Measurements from ENCODE around the gene FARS2. TPM values are rescaled to one million over a fixed set of nuclear protein-coding genes. Genes with fewer than 3 reads are reported as not detected.

Gene FARS2
- total and polyA plus RNA-seq, 12 donors = 7.6 to 22.4 (median 20.8) TPM

DNA sequence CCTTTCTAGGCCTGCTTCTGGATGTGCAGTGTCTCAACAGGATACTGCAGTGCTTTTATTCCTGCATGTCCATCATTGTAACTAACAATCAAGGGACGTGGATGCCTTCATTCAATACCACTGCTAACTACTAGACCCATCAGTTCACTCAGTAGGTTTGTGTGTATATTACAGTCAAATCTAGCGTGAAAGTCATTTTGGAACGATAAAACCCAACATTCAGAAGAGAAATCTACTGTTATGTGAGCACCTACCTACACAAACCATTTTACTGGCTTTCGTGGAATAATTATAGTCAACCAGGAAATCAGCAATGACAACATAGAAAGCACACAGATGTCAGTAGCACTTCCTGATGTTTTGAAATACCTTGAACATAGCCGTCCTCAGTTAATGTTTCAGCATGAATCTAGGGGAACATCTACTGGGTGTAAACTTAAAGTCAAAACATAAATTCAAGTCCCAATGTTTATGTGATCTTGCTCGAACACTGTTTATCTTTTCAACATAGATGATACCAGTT, 270.6 kb downstream of the FARS2 start:
- TF ChIP-seq CTCF (IDR thresholded peaks at IDR 0.05) = no peak
- Histone ChIP-seq H3K4me1 (no peaks in the 10 kb centered on the region), H3K27me3 (no peaks in the 10 kb centered on the region), H3K4me3 (no peak overlapping the region), H3K36me3 (no peaks in the 10 kb centered on the region), H3K9me3 (no peaks in the 10 kb centered on the region), H3K27ac (no peak overlapping the region)
- WGBS, 2 donors = 89 to 93% methylated on average over 6 of the region's 6 CpGs
- DNase-seq (no peak), ATAC-seq (no peak)
- intact Hi-C loops (cut with DNase I) = no loop called here

- no peak overlapping the region for H3K4me3 ChIP-seq
- H3K27me3 ChIP-seq = no peaks in the 10 kb centered on the region
- no peaks in the 10 kb centered on the region for H3K36me3 ChIP-seq
- intact Hi-C loops (cut with DNase I) = no loop called here
- H3K9me3 ChIP-seq = no peaks in the 10 kb centered on the region
- WGBS, 2 donors = 92 to 94% methylated on average over 3 of the region's 3 CpGs
- no peak for TF ChIP-seq CTCF (IDR thresholded peaks at IDR 0.05)
- no peak for DNase-seq
- no peak for ATAC-seq
- H3K27ac ChIP-seq = no peak overlapping the region
- H3K4me1 ChIP-seq = no peaks in the 10 kb centered on the region
Measured at GRCh38 chr6:5532941-5533340, 271.6 kb downstream of the FARS2 start.

DNA sequence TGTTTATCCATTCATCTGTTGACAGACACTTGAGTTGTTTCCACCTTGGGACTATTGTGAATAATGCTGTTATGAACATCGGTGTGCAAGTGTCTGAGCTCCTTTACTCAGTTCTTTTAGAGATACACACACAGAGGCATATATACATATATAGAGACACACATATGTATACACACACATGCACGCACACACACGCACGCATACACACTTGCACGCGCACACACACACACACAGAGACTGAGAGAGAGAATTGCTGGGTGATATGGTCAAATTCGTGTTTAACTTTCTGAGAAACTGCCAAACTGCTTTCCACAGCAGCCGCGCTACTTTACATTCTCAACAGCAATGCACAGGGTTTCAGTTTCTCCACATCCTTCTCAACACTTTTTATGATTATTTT, 273.3 kb downstream of the FARS2 start:
- DNase-seq = no peak
- WGBS, 2 donors = 86 to 96% methylated on average over 9 of the region's 9 CpGs

DNA sequence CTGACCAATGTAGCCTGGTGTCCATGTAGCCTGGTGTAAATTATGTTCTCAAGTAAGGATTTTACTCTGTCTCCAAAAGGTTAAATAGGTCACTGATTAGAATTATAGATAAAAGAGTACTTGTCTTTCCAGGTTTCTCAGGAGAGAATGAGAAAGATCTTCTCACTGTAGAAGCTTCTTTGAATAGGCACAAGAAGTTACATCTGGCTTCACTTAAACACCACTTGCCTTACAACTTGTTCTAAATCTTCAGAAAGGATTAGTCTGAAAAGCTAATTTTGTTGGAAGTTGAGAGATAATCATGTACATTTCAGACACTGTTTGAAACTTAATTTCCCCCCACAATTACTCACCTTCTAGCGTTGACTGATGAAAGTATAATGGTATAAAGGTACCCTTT, 275.3 kb downstream of the FARS2 start:
- peaks cover 0 to 4% (median 0%) of the 10 kb centered on the region in 9 donors for H3K36me3 ChIP-seq
- 98 to 100% methylated on average over 1 of the region's 1 CpG for WGBS, 2 donors
- H3K9me3 ChIP-seq = no peaks in the 10 kb centered on the region
- no peaks in the 10 kb centered on the region for H3K27me3 ChIP-seq
- no peak overlapping the region for H3K27ac ChIP-seq
- intact Hi-C loops (cut with DNase I) = no loop called here
- H3K4me1 ChIP-seq = no peaks in the 10 kb centered on the region
- H3K4me3 ChIP-seq = no peak overlapping the region
- TF ChIP-seq CTCF (IDR thresholded peaks at IDR 0.05) = no peak
- ATAC-seq = no peak
- no peak for DNase-seq

More for the DNA sequence above, 273.3 kb downstream of the FARS2 start:
- Histone ChIP-seq H3K4me1 (no peaks in the 10 kb centered on the region), H3K4me3 (no peak overlapping the region), H3K27me3 (no peaks in the 10 kb centered on the region), H3K36me3 (peaks cover 0 to 1% (median 0%) of the 10 kb centered on the region in 9 donors), H3K27ac (no peak overlapping the region), H3K9me3 (no peaks in the 10 kb centered on the region)
- intact Hi-C loops (cut with DNase I) = no loop called here
- TF ChIP-seq CTCF (IDR thresholded peaks at IDR 0.05) = no peak
- ATAC-seq = no peak

Data from heart right ventricle (tissue), 16 donors.